Neural crest cell (in vitro differentiated cells): Measurements from ENCODE around the gene C22orf31. TPM values are rescaled to one million over a fixed set of nuclear protein-coding genes. Genes with fewer than 3 reads are reported as not detected.

ENCODE experiments used
- DNase-seq: peaks from one replicate; pipeline ENCODE4 v3.0.0; 2021; ENCODE audit warnings: low read depth, mixed read lengths, low spot score
- H3K27ac Mint-ChIP-seq: one replicate; pipeline ENCODE4 v1.8.0; 2021; ENCODE audit warnings: mild to moderate bottlenecking, mixed read lengths; ENCODE audit not compliant: unreplicated experiment
- H3K27me3 Mint-ChIP-seq: 2 replicates; pipeline ENCODE4 v1.8.0; 2021; ENCODE audit warnings: low read depth, mild to moderate bottlenecking, mixed read lengths
- H3K36me3 Mint-ChIP-seq: 2 replicates; pipeline ENCODE4 v1.8.0; 2021; ENCODE audit warnings: low read depth, mild to moderate bottlenecking, mixed read lengths
- H3K4me1 Mint-ChIP-seq: 2 replicates; pipeline ENCODE4 v1.8.0; 2021; ENCODE audit warnings: mixed read lengths
- H3K4me3 Mint-ChIP-seq: one replicate; pipeline ENCODE4 v1.8.0; 2021; ENCODE audit warnings: mild to moderate bottlenecking, mixed read lengths
- H3K9me3 Mint-ChIP-seq: 2 replicates; pipeline ENCODE4 v1.8.0; 2021; ENCODE audit warnings: mixed read lengths
- CTCF ChIP-seq: fragments of 200-600 bp; sonication (generic); conservative IDR thresholded peaks from 2 replicates; pipeline ENCODE4 v1.5.0; 2021; ENCODE audit warnings: antibody characterized with exemption, mild to moderate bottlenecking
- total RNA-seq: library from RNA; stranded (reverse); gene quantifications from 2 replicates; pipeline ENCODE4 v1.2.1, GENCODE V29; 2021

Gene C22orf31
- total RNA-seq, 1 donor from 2014 or later, result not detected

GRCh38 chr22:29073618-29074275, 12.1 kb upstream of the C22orf31 start:
- peak; percentile 37 for DNase-seq
- Mint-ChIP-seq H3K4me3 (peak overlapping the region; percentile 77), H3K4me1 (peaks cover 20% of the 10 kb centered on the region), H3K27ac (no peak overlapping the region), H3K27me3 (peaks cover 66% of the 10 kb centered on the region), H3K36me3 (no peaks in the 10 kb centered on the region), H3K9me3 (no peaks in the 10 kb centered on the region)
- TF ChIP-seq CTCF, result no peak

- Mint-ChIP-seq H3K4me3 (peak within 1 kb of the TSS; percentile 81), H3K4me1 (peaks cover 20% of the 10 kb centered on the region), H3K9me3 (no peaks in the 10 kb centered on the region), H3K27me3 (peaks cover 66% of the 10 kb centered on the region), H3K36me3 (no peaks in the 10 kb centered on the region), H3K27ac (no peak within 1 kb of the TSS)
- no peak for TF ChIP-seq CTCF
- no peak for DNase-seq
Observed at GRCh38 chr22:29072979-29073617, 11.5 kb upstream of the C22orf31 start, which contains the start of gene KREMEN1. Gene KREMEN1, plus strand, starts transcription at chr22:29073035. Its CDS starts 96 bp downstream, at chr22:29073131.

GRCh38 chr22:29072193-29072978, 10.8 kb upstream of the C22orf31 start:
- Mint-ChIP-seq H3K4me1 (peaks cover 20% of the 10 kb centered on the region), H3K27me3 (peaks cover 66% of the 10 kb centered on the region), H3K27ac (no peak overlapping the region), H3K9me3 (no peaks in the 10 kb centered on the region), H3K36me3 (no peaks in the 10 kb centered on the region), H3K4me3 (peak overlapping the region; percentile 81)
- peak; percentile 71 for DNase-seq
- no peak for TF ChIP-seq CTCF

- Mint-ChIP-seq H3K27me3 (peaks cover 66% of the 10 kb centered on the region), H3K27ac (no peak overlapping the region), H3K4me1 (peaks cover 20% of the 10 kb centered on the region), H3K36me3 (no peaks in the 10 kb centered on the region), H3K4me3 (peak overlapping the region; percentile 85), H3K9me3 (no peaks in the 10 kb centered on the region)
- no peak for TF ChIP-seq CTCF
- peak; percentile 42 for DNase-seq
Observed at GRCh38 chr22:29071261-29072045, 9.8 kb upstream of the C22orf31 start.

- Mint-ChIP-seq H3K36me3 (no peaks in the 10 kb centered on the region), H3K27me3 (peaks cover 56% of the 10 kb centered on the region), H3K4me1 (peaks cover 20% of the 10 kb centered on the region), H3K4me3 (peak overlapping the region; percentile 85), H3K9me3 (no peaks in the 10 kb centered on the region), H3K27ac (no peak overlapping the region)
- DNase-seq, result no peak
- TF ChIP-seq CTCF, result no peak
Observed at GRCh38 chr22:29070490-29070889, 8.9 kb upstream of the C22orf31 start.
